Measurements from ENCODE around the gene TMEM106C. TPM values are rescaled to one million over a fixed set of nuclear protein-coding genes. Genes with fewer than 3 reads are reported as not detected.

TMEM106C gene
- total and polyA plus RNA-seq, 5 donors from 2014 or later: 26.4 to 74.8 (median 66.0) TPM

DNA sequence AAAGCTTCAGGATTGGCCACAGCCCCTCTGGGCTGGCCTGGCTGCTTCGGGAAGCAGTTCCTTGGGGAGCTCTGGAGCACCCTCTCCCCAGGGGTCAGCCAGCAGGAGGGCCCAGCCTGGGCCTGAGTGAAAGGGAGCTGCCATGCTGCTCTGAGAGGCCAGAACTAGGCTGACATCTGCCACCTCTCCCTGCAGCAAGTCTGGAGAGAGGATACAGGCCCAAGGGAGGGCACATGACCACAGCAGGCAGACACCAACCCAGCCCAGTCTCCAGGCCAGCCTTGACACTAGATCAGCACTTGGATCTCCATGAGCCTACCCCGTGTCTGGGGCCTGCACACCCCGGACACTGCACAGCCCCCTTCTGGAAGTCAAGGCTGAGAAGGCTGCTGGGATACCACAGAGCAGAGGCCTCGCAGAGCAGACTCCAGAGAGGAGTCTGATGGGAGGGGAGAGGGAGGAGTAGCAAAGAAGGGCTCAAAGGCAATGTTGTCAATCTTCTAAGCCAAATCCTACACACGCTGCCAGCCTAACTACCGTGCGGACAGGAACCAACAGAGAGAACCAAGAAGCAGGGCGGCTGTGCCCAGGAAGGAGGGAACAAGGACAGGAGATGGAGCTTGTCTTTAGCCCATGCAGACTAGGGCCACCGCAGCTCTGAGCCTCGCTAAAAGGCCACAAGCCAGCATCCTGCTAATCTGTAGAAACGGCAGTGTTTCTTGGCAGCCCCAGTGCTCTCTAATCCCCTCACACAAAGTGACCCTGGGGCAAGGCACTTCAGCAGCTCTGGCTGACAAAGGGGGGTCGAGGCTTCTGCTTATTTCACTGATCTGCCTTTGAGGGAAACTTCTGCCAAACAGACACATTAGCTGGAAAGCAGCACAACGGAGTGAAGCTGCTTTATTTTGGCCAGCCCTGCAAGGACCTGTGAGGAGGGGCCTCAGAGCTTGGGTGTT lies 28.0 kb downstream of the TMEM106C start:
- DNase-seq (no peak), ATAC-seq (ENCODE audit: low read depth in 2 of 2) (no peak)
- no peaks in the 10 kb centered on the region for H3K9me3 Mint-ChIP-seq
- Histone ChIP-seq H3K27ac (ENCODE audit: insufficient read depth, low read length, poor library complexity, severe bottlenecking) (no peak overlapping the region), H3K36me3 (ENCODE audit: control insufficient read depth, insufficient read depth, low read length) (no peaks in the 10 kb centered on the region), H3K27me3 (ENCODE audit: control insufficient read depth, insufficient read depth, low read length) (no peaks in the 10 kb centered on the region), H3K4me3 (ENCODE audit: low read depth, low read length) (no peak overlapping the region), H3K4me1 (ENCODE audit: control insufficient read depth, insufficient read depth, low read length, poor library complexity, severe bottlenecking) (peaks cover 17% of the 10 kb centered on the region), H3K9me3 (ENCODE audit: control insufficient read depth in 2 of 2, low read length in 2 of 2) (no peaks in the 10 kb centered on the region)
- H3K27me3 Mint-ChIP-seq: peaks cover 25% of the 10 kb centered on the region
- no peak overlapping the region for H3K4me3 Mint-ChIP-seq
- peak overlapping the region in 2 of 3 donors; percentile 63 to 68 for H3K27ac Mint-ChIP-seq
- no peaks in the 10 kb centered on the region for H3K36me3 Mint-ChIP-seq
- peaks cover 8 to 28% (median 14%) of the 10 kb centered on the region in 4 donors for H3K4me1 Mint-ChIP-seq

DNA sequence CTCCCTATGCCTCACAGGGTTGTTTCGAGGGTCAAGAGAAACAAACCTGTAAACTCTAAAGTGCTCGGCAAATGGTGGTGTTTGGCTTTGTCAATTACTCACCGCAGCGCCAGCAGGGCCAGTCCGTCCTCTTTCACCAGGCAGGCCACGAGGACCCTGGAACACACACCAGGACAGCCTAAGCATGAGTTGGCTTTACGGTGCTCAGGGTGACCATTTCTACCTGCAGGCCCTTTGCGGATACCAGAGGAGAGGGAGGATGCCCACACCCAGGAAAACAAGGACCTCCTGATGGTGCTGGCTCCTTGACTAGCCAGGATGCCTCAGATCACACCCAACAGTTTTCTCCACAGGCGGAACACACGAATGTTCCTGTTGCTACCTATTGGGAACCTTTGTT lies 29.4 kb downstream of the TMEM106C start:
- Histone ChIP-seq H3K27ac (ENCODE audit: insufficient read depth, low read length, poor library complexity, severe bottlenecking) (no peak overlapping the region), H3K4me3 (ENCODE audit: low read depth, low read length) (no peak overlapping the region), H3K36me3 (ENCODE audit: control insufficient read depth, insufficient read depth, low read length) (no peaks in the 10 kb centered on the region), H3K27me3 (ENCODE audit: control insufficient read depth, insufficient read depth, low read length) (peaks cover 9% of the 10 kb centered on the region), H3K9me3 (ENCODE audit: control insufficient read depth in 2 of 2, low read length in 2 of 2) (no peaks in the 10 kb centered on the region), H3K4me1 (ENCODE audit: control insufficient read depth, insufficient read depth, low read length, poor library complexity, severe bottlenecking) (peaks cover 17% of the 10 kb centered on the region)
- Mint-ChIP-seq H3K9me3 (no peaks in the 10 kb centered on the region), H3K27ac (no peak overlapping the region), H3K27me3 (peaks cover 32% of the 10 kb centered on the region), H3K4me3 (no peak overlapping the region), H3K36me3 (no peaks in the 10 kb centered on the region), H3K4me1 (peaks cover 8 to 28% (median 14%) of the 10 kb centered on the region in 4 donors)
- ATAC-seq (ENCODE audit: low read depth in 2 of 2) (no peak), DNase-seq (no peak)

DNA sequence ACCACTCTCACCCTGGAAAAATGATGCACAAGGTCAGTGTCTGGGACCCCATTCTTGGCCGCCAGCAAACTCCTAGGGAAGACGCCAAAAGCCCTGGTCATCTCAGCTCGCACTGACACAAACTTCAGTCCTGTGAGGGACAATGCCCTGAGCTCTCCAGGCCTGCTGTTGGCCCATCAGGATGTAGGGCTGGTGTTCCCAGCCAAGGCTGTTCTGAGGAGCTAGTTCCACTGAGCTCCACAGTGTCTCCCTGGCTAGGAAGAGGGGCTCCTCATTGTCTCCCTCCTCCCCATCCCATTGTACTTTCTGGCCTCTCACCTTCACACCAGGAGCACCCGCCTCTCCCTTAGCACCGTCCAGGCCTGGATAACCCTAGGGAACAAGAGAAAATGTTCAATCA lies 30.1 kb downstream of the TMEM106C start:
- H3K9me3 Mint-ChIP-seq: no peaks in the 10 kb centered on the region
- Histone ChIP-seq H3K4me1 (ENCODE audit: control insufficient read depth, insufficient read depth, low read length, poor library complexity, severe bottlenecking) (peaks cover 17% of the 10 kb centered on the region), H3K27ac (ENCODE audit: insufficient read depth, low read length, poor library complexity, severe bottlenecking) (no peak overlapping the region), H3K9me3 (ENCODE audit: control insufficient read depth in 2 of 2, low read length in 2 of 2) (no peaks in the 10 kb centered on the region), H3K27me3 (ENCODE audit: control insufficient read depth, insufficient read depth, low read length) (peaks cover 13% of the 10 kb centered on the region), H3K36me3 (ENCODE audit: control insufficient read depth, insufficient read depth, low read length) (no peaks in the 10 kb centered on the region), H3K4me3 (ENCODE audit: low read depth, low read length) (no peak overlapping the region)
- peak overlapping the region in 1 of 3 donors; percentile 48 for H3K27ac Mint-ChIP-seq
- H3K4me1 Mint-ChIP-seq: peaks cover 8 to 27% (median 14%) of the 10 kb centered on the region in 4 donors
- DNase-seq: no peak
- no peak overlapping the region for H3K4me3 Mint-ChIP-seq
- no peaks in the 10 kb centered on the region for H3K36me3 Mint-ChIP-seq
- ATAC-seq (ENCODE audit: low read depth in 2 of 2): no peak
- peaks cover 39% of the 10 kb centered on the region for H3K27me3 Mint-ChIP-seq

DNA sequence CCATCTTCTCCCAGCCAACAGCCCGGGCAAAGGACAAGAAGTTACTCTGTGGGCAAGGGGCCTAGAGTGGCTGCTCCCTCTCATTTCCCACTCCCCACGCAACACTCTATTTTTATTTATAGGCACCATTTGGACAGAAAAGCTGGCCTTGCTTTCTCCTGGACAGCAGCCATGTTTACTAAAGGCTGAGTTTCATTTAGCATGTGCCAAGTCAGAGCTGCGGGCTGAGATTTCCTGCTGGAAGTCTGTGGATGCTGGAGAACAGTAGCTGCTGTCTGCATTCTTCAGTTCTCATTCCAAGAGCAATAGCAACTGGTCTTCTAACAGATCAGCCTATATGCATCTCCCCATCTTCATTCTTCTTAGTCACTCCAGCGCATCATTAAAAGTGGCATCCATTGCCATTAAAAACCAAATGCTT lies 32.6 kb downstream of the TMEM106C start:
- peaks cover 0 to 6% (median 2%) of the 10 kb centered on the region in 4 donors for H3K4me1 Mint-ChIP-seq
- no peaks in the 10 kb centered on the region for H3K9me3 Mint-ChIP-seq
- H3K27ac Mint-ChIP-seq: no peak overlapping the region
- DNase-seq (no peak), ATAC-seq (ENCODE audit: low read depth in 2 of 2) (no peak)
- H3K36me3 Mint-ChIP-seq: no peaks in the 10 kb centered on the region
- H3K4me3 Mint-ChIP-seq: no peak overlapping the region
- Histone ChIP-seq H3K36me3 (ENCODE audit: control insufficient read depth, insufficient read depth, low read length) (no peaks in the 10 kb centered on the region), H3K4me1 (ENCODE audit: control insufficient read depth, insufficient read depth, low read length, poor library complexity, severe bottlenecking) (peaks cover 2% of the 10 kb centered on the region), H3K9me3 (ENCODE audit: control insufficient read depth in 2 of 2, low read length in 2 of 2) (no peaks in the 10 kb centered on the region), H3K27ac (ENCODE audit: insufficient read depth, low read length, poor library complexity, severe bottlenecking) (no peak overlapping the region), H3K4me3 (ENCODE audit: low read depth, low read length) (no peak overlapping the region), H3K27me3 (ENCODE audit: control insufficient read depth, insufficient read depth, low read length) (peaks cover 25% of the 10 kb centered on the region)
- peaks cover 57% of the 10 kb centered on the region for H3K27me3 Mint-ChIP-seq

DNA sequence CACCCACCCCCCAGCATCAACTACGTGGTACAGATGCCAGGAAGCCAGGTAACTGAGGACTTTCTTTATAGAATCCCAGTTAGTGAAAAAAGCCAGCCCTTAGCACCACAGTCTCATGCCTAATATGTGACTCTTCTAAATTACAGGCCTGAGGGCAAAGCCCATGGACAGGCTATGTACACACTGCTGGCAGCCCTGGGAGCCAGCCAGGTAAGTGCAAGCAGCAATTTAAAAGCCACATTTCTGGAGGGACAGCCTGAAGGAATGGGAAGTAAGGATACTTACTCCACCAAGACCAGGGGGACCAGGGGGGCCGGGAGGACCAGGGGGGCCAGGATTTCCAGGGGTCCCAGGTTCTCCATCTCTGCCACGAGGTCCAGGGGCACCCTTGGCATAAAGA lies 33.9 kb downstream of the TMEM106C start:
- Histone ChIP-seq H3K4me3 (ENCODE audit: low read depth, low read length) (no peak overlapping the region), H3K4me1 (ENCODE audit: control insufficient read depth, insufficient read depth, low read length, poor library complexity, severe bottlenecking) (peaks cover 11% of the 10 kb centered on the region), H3K27me3 (ENCODE audit: control insufficient read depth, insufficient read depth, low read length) (peaks cover 29% of the 10 kb centered on the region), H3K36me3 (ENCODE audit: control insufficient read depth, insufficient read depth, low read length) (no peaks in the 10 kb centered on the region), H3K9me3 (ENCODE audit: control insufficient read depth in 2 of 2, low read length in 2 of 2) (no peaks in the 10 kb centered on the region), H3K27ac (ENCODE audit: insufficient read depth, low read length, poor library complexity, severe bottlenecking) (no peak overlapping the region)
- peaks cover 0 to 2% (median 0%) of the 10 kb centered on the region in 7 donors for H3K9me3 Mint-ChIP-seq
- no peak overlapping the region for H3K4me3 Mint-ChIP-seq
- H3K36me3 Mint-ChIP-seq: no peaks in the 10 kb centered on the region
- peaks cover 0 to 15% (median 10%) of the 10 kb centered on the region in 4 donors for H3K4me1 Mint-ChIP-seq
- ATAC-seq (ENCODE audit: low read depth in 2 of 2): no peak
- H3K27ac Mint-ChIP-seq: no peak overlapping the region
- no peak for DNase-seq
- peaks cover 71% of the 10 kb centered on the region for H3K27me3 Mint-ChIP-seq

DNA sequence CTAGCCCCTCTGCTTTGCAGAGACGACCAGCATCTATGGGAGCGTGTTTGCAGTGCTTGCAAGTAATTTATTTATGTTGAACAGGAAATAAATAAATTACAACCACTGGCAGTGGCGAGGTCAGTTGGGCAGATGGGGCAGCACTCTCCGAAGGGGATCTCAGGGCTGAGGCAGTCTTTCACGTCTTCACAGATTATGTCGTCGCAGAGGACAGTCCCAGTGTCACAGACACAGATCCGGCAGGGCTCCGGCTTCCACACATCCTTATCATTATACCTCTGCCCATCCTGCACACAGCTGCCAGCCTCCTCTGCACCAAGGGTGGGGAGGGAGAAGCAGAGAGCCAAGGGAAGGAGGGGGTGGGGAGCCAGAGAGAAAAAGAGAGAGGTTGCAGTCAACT lies 36.4 kb downstream of the TMEM106C start:
- Mint-ChIP-seq H3K4me1 (peaks cover 11 to 32% (median 22%) of the 10 kb centered on the region in 4 donors), H3K4me3 (no peak overlapping the region), H3K27me3 (peaks cover 87% of the 10 kb centered on the region), H3K9me3 (peaks cover 0 to 2% (median 0%) of the 10 kb centered on the region in 7 donors), H3K36me3 (no peaks in the 10 kb centered on the region), H3K27ac (no peak overlapping the region)
- DNase-seq: no peak
- Histone ChIP-seq H3K27ac (ENCODE audit: insufficient read depth, low read length, poor library complexity, severe bottlenecking) (no peak overlapping the region), H3K4me1 (ENCODE audit: control insufficient read depth, insufficient read depth, low read length, poor library complexity, severe bottlenecking) (peaks cover 36% of the 10 kb centered on the region), H3K27me3 (ENCODE audit: control insufficient read depth, insufficient read depth, low read length) (peaks cover 40% of the 10 kb centered on the region), H3K36me3 (ENCODE audit: control insufficient read depth, insufficient read depth, low read length) (no peaks in the 10 kb centered on the region), H3K9me3 (ENCODE audit: control insufficient read depth in 2 of 2, low read length in 2 of 2) (no peaks in the 10 kb centered on the region), H3K4me3 (ENCODE audit: low read depth, low read length) (no peak overlapping the region)
- ATAC-seq (ENCODE audit: low read depth in 2 of 2): no peak

DNA sequence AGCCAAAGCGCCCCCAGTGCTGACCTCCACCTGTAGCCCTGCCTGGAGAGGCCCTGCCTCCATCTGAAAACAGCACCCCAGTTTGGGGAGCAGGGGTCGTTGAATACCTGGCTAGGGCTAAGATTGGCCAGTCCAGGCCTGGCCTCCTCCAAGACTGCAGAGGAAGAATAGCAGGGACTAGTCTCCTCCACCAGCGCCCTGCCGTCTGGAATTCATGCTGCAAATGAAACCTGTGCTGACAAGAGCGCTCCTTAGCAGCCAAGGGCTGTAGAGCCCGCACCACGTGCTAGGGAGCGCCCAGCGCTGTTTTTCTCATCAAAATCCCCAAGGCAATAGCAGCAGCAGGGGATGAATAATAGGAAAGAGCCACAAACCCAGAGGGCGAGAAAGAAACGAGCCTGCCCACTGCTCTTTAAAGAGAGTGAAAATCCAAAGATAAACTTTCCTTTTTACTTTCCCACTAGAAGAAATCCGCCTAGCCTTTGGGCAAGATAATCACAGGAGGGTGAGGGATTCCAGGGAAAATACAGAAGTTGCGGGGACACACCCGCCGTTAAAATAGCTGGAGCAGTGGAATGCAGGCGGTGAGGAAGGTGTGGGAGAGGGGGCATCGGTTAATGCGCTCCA lies 37.6 kb downstream of the TMEM106C start:
- no peak for ATAC-seq (ENCODE audit: low read depth in 2 of 2)
- Mint-ChIP-seq H3K27me3 (peaks cover 88% of the 10 kb centered on the region), H3K4me1 (peaks cover 11 to 39% (median 22%) of the 10 kb centered on the region in 4 donors), H3K36me3 (no peaks in the 10 kb centered on the region), H3K9me3 (peaks cover 0 to 2% (median 0%) of the 10 kb centered on the region in 7 donors), H3K4me3 (peak overlapping the region; percentile 41 to 86 (median 81)), H3K27ac (no peak overlapping the region)
- Histone ChIP-seq H3K4me3 (ENCODE audit: low read depth, low read length) (no peak overlapping the region), H3K36me3 (ENCODE audit: control insufficient read depth, insufficient read depth, low read length) (no peaks in the 10 kb centered on the region), H3K9me3 (ENCODE audit: control insufficient read depth in 2 of 2, low read length in 2 of 2) (no peaks in the 10 kb centered on the region), H3K4me1 (ENCODE audit: control insufficient read depth, insufficient read depth, low read length, poor library complexity, severe bottlenecking) (peaks cover 37% of the 10 kb centered on the region), H3K27ac (ENCODE audit: insufficient read depth, low read length, poor library complexity, severe bottlenecking) (no peak overlapping the region), H3K27me3 (ENCODE audit: control insufficient read depth, insufficient read depth, low read length) (peaks cover 47% of the 10 kb centered on the region)
- DNase-seq: no peak
